CD4-positive, alpha-beta T cell treated with Interleukin-2 at 100 ng/mL for 4 hours (primary cell): ENCODE results near the gene HDAC3.

Experiments used
- DNase-seq: peaks from one replicate; pipeline ENCODE4 v3.0.0-alpha.2; 2020; ENCODE audit warnings: low spot score

Gene HDAC3

DNA sequence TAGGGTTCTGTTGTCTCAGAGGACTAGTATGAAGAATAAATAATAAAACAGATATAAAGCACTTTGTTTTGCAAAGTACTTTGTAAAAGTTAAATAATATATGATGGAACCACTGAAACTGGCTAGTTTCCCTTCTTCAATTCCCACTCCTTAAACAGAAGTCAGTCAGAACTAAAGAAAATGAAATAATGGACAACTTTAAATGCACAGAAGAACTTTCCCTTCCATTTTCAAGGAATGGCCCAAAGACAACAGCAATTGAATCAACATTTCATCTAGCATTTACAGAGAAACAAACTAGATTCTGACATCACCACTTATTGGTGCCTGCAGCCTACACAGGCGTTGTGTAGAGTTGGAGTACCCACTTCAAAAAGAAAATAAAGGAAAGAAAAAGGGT, 34.0 kb downstream of the HDAC3 start:
- DNase-seq, result no peak

DNA sequence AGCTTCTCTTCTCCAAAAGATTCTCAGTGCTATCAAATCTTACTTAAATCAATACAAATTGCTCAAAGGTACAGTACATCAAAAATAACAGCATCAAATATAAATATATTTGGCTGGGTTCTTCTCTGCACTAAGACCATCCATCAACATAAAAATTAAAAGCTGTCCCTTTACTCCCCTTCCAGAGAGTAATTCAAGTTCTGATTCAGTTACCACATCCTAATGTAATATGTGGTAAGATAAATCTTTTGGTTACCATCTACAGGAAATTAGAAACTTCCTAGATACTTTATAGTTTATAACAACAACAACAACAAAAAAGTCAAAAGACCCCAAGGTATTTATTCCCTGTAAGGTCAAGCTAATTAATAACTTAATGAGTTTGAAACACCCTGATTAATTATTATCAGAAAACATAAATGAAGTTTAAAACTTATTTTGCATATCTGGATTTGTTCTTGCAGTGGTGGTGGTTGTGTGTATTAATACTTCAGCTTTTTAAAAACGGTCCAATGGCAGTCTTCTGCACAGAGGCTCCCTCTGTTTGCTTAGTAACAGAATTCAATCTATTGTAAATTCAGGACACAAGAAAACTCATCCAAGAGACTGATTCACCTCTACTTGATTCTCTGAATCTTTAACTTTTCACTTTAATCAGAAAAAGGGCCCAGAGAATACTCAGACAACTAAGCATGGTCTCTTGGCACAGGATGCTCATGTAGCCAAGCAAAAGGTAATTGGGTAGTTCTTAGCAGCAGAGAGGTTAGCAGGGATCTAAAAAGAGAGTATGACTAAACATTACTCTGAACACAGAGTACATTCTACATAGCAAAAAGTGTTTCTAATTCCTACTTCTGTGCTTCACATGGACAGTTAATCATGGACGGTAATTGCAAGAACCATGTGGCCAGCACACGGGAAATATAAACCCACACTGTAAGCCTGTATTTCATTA, 38.0 kb downstream of the HDAC3 start:
- DNase-seq, result peak; percentile 78

DNA sequence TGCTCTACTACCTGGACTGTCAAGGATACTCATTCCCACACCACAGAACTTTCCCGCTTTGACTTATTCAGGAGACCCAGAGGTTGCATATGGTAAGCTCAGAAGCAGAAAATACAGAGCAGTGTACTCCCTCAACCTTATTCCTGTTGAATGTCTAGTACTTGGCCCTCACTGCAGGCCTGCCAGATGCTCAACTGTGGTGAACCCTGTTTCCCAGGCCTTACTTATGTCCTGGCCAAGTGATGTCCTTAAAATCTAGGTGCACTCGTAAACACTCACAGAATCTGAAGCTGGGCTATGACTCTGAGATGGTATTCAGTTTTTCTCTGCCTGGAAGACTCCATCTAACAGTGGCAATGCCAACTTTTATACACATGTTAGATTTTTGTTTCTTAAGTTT, 38.8 kb downstream of the HDAC3 start:
- no peak for DNase-seq

DNA sequence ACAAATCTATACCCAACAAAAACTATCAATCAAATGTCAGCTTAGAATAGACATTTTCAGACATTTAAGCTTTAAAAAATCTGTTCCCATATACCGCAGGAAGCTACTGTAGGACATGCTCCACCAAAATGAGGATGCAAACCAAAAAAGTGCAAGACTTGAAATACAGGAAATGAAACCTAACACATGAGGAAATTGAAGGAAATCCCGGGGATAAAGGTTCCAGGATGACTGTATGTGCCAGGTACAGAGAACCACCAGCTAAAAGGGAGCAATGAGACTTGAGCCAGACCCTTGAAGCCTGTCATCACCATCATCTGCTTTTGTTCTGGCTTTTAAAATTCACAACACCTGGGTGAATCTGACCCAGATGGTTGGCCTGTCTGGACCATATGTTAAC, 39.3 kb downstream of the HDAC3 start:
- no peak for DNase-seq

DNA sequence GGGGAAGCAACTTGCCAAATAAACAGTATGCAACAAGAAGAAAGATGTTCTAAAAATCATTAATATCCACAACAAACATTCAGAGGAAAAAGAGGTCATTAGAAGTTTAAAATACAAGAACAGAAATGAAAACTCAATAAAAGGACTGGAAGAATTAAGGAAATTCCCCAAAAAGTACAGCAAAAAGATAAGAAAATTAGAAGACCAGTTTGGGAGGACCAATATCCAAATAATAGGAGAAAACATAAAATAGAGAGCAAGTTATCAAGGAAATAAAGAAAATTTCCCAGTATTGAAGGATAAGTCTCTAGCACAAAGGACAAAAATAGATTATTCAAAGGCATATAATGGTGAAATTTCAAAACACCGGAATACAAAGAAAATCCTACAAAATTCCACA, 39.8 kb downstream of the HDAC3 start:
- no peak for DNase-seq

DNA sequence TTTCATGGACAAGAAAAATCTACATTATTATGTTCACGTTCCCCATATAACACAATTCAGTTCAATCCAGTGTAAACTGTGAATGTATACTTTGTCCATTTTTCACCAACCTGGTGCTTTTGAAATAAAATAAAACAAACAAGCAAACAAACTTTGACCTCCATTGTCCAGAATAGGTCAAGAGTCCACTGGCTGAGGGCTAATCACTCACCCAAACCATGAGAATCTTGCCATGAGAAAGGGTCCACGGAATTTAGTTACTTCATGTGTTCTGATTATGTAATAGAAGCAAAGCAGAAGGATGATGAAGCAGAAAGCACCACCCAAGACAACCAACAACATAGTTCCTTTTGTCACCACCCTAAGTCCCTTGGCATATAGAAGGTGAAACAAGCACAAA, 46.5 kb downstream of the HDAC3 start:
- DNase-seq, result no peak

DNA sequence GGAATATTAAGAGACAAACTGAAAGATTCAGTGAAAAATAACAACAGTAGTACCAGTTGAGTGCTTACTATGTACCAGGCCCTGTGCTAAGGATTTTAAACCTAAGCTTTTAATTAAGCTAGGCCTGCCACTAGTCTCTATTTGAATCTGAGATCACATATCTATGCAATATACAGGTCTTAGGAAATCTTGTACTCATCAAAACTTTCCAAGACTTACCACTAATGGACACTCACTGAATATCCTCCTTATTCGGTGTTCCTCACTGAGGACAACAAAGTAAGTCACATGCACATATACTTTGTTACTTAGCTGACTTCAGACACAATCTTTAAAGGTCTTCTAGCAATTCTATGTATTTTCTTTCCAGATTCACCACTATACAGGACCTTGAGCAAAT, 50.4 kb downstream of the HDAC3 start:
- DNase-seq, result no peak

DNA sequence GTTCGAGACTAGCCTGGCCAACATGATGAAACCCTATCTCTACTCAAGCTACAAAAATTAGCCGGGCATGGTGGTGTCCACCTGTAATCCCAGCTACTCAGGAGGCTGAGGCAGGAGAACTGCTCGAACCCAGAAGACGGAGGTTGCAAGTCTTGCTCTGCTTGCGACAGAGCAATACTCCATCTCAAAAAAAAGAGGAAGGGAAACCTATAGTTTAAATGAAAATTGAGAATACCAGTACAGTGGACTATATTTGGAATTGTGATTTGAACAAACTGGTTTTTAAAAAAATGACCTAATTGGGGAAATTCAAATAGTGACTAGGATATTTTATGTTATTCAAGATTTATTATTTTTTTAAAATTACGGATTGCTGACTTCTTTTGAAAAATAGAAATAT, 51.1 kb downstream of the HDAC3 start:
- no peak for DNase-seq

DNA sequence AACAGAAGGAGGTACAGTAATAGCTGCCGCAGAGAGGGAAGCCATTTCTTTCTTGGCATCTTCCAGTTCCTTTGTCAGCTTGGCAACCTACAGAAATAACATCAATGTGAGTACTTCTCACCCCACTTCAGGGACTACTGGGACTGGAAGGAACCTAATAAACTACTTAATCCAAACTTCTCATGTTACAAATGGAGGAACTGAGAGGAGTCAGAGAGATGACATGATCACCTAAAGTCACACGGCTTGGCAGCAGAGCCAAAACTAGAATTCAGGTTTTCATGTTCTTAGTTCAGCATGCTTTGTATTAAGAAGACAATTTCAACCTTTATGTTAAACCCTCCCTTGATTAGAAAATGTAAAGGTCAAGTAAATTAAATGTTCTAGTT, 62.5 kb downstream of the HDAC3 start:
- DNase-seq, result no peak

DNA sequence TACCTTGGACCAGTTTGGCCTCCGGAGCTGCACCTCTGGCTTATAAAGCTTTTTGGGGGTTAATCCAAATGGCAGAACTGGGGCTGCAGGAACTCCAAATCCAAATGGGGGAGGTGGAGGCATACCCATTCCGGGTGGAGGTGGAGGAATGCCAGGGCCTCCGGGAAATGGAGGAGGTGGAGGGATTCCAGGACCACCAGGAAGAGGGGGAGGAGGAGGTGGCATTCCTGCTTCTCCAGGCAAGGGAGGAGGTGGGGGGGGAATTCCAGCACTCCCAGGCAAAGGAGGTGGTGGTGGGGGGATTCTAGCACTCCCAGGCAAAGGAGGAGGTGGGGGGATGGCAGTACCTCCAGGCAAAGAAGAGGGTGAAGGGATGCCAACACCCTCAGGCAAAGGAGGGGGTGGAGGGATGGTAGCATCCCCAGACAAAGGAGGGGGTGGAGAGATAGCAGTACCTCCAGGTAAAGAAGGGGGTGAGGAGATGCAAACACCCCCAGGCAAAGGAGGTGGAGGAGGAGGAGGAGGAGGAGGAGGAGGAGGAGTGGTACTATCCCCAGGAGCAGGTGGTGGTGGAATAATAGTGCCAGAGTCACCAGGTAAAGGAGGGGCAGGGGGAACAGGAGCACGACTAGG, 63.0 kb downstream of the HDAC3 start:
- DNase-seq, result no peak
